ENCODE results near the gene ECE2. TPM values are rescaled to one million over a fixed set of nuclear protein-coding genes. Genes with fewer than 3 reads are reported as not detected.

The ECE2 gene
- total RNA-seq, 6 donors from 2014 or later = not detected

DNA sequence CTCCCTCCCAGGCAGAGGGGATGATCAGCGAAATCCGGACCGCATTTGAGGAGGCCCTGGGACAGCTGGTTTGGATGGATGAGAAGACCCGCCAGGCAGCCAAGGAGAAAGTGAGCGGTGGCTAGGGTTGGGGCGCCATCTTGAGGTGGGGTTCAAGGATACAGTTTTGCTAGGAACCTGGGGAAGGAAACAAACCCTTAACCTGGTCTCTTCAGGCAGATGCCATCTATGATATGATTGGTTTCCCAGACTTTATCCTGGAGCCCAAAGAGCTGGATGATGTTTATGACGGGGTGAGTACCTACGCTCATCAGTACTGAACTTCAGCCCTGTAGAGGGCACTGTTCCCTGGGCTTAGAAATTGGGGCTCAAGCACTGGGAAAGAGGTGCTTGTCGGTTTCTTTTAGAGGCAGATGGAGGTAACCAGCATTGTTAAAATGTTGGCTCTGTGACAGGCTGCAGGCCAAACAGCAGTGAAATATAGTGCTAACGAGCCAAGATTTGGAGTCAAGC lies 13.7 kb downstream of the ECE2 start:
- peak in 1 of 2 donors; percentile 59 for ATAC-seq (ENCODE audit: low FRiP score in 2 of 2)
- no peak overlapping the region for H3K4me3 ChIP-seq
- 16 to 20% methylated on average over 4 to 10 of the region's 10 CpGs for WGBS, 2 donors

DNA sequence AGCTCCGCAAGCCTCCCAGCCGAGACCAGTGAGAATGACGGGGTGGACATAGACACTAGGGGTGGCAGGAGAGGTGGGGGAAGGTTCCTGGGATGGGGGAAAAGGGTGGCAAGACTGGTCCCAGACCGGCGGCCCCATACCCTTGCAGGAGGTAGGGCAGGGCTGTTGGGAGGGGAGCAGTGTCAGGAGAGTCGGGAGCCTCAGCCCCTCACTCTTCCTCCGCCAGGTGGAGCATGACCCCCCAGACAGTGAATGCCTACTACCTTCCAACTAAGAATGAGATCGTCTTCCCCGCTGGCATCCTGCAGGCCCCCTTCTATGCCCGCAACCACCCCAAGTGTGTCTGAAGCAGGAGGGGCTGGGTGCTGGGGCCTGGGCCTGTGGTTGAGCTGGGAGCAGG lies 14.5 kb downstream of the ECE2 start:
- ATAC-seq (ENCODE audit: low FRiP score in 2 of 2) (no peak), DNase-seq (no peak)
- TF ChIP-seq POLR2A (IDR thresholded peaks at IDR 0.05) (no peak), POLR2AphosphoS5 (IDR thresholded peaks at IDR 0.05) (no peak), EP300 (IDR thresholded peaks at IDR 0.05) (no peak)
- TF ChIP-seq, protein P1, sequence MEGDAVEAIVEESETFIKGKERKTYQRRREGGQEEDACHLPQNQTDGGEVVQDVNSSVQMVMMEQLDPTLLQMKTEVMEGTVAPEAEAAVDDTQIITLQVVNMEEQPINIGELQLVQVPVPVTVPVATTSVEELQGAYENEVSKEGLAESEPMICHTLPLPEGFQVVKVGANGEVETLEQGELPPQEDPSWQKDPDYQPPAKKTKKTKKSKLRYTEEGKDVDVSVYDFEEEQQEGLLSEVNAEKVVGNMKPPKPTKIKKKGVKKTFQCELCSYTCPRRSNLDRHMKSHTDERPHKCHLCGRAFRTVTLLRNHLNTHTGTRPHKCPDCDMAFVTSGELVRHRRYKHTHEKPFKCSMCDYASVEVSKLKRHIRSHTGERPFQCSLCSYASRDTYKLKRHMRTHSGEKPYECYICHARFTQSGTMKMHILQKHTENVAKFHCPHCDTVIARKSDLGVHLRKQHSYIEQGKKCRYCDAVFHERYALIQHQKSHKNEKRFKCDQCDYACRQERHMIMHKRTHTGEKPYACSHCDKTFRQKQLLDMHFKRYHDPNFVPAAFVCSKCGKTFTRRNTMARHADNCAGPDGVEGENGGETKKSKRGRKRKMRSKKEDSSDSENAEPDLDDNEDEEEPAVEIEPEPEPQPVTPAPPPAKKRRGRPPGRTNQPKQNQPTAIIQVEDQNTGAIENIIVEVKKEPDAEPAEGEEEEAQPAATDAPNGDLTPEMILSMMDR (IDR thresholded peaks at IDR 0.05) = no peak
- H3K9me3 ChIP-seq = no peaks in the 10 kb centered on the region
- H3K27me3 ChIP-seq = no peaks in the 10 kb centered on the region
- H3K4me3 ChIP-seq = no peak overlapping the region
- H3K4me1 ChIP-seq = no peaks in the 10 kb centered on the region
- H3K36me3 ChIP-seq = no peaks in the 10 kb centered on the region
- 89 to 91% methylated on average over 8 to 10 of the region's 10 CpGs for WGBS, 2 donors
- H3K27ac ChIP-seq = no peak overlapping the region

More for the DNA sequence above, 13.7 kb downstream of the ECE2 start:
- DNase-seq = peak in 1 of 2 donors; percentile 30
- TF ChIP-seq POLR2A (IDR thresholded peaks at IDR 0.05) (no peak), POLR2AphosphoS5 (IDR thresholded peaks at IDR 0.05) (no peak)
- TF ChIP-seq, protein P1 (IDR thresholded peaks at IDR 0.05) = peak; percentile 26 to 50 (median 38)
- Histone ChIP-seq H3K9me3 (no peaks in the 10 kb centered on the region), H3K27ac (no peak overlapping the region), H3K4me1 (no peaks in the 10 kb centered on the region), H3K27me3 (no peaks in the 10 kb centered on the region), H3K36me3 (no peaks in the 10 kb centered on the region)

DNA sequence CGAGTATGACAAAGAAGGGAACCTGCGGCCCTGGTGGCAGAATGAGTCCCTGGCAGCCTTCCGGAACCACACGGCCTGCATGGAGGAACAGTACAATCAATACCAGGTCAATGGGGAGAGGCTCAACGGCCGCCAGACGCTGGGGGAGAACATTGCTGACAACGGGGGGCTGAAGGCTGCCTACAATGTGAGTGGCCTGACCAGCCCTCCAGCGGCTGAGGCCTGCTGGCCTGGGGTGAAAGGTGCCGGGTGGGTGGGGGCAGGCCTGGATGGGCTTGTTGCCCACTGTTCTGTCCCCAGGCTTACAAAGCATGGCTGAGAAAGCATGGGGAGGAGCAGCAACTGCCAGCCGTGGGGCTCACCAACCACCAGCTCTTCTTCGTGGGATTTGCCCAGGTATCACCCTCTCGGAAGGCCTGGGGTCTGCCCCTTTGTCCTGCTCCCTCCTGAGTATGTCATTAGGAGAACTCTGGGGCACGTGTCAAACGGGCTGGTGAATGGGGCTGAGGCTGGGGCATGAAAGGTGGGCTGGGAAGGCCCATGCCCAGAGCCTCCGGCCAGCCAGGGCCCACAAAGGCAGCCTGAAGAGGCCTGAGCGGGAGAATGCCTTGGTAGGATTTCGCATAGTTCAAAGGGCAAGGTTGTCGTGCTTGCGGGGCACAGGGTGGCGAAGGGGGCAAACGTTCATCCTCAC lies 15.4 kb downstream of the ECE2 start:
- H3K4me3 ChIP-seq = no peak overlapping the region
- no peak for TF ChIP-seq POLR2A (IDR thresholded peaks at IDR 0.05)
- no peak for TF ChIP-seq EP300 (IDR thresholded peaks at IDR 0.05)
- no peak for TF ChIP-seq POLR2AphosphoS5 (IDR thresholded peaks at IDR 0.05)
- TF ChIP-seq, protein P1 (IDR thresholded peaks at IDR 0.05) = no peak
- no peak for ATAC-seq (ENCODE audit: low FRiP score in 2 of 2)
- H3K36me3 ChIP-seq = no peaks in the 10 kb centered on the region
- H3K27ac ChIP-seq = no peak overlapping the region
- no peaks in the 10 kb centered on the region for H3K27me3 ChIP-seq
- H3K4me1 ChIP-seq = no peaks in the 10 kb centered on the region
- no peak for DNase-seq
- 89 to 90% methylated on average over 11 to 22 of the region's 22 CpGs for WGBS, 2 donors
- H3K9me3 ChIP-seq = no peaks in the 10 kb centered on the region

DNA sequence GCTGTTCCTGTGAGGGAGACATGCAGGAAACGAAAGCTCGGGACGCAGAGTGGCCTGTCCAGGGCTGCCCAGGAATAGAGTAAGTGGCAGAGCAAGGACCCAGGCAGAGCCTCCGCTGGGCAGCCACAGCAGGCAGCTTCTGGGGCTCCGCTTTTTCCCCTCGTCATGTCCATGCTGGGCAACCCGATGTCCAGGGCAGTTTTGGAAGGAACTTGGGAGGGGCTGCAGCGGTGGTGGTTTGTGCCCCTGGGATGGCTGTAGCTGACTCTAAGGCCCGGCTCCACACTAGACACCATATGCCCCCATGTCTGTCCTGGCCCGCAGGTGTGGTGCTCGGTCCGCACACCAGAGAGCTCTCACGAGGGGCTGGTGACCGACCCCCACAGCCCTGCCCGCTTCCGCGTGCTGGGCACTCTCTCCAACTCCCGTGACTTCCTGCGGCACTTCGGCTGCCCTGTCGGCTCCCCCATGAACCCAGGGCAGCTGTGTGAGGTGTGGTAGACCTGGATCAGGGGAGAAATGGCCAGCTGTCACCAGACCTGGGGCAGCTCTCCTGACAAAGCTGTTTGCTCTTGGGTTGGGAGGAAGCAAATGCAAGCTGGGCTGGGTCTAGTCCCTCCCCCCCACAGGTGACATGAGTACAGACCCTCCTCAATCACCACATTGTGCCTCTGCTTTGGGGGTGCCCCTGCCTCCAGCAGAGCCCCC lies 16.1 kb downstream of the ECE2 start:
- peak in 1 of 2 donors; percentile 12 for ATAC-seq (ENCODE audit: low FRiP score in 2 of 2)
- Histone ChIP-seq H3K27me3 (no peaks in the 10 kb centered on the region), H3K9me3 (no peaks in the 10 kb centered on the region), H3K36me3 (no peaks in the 10 kb centered on the region), H3K27ac (no peak overlapping the region), H3K4me1 (no peaks in the 10 kb centered on the region), H3K4me3 (no peak overlapping the region)
- 86 to 90% methylated on average over 11 to 21 of the region's 21 CpGs for WGBS, 2 donors
- no peak for TF ChIP-seq POLR2AphosphoS5 (IDR thresholded peaks at IDR 0.05)
- TF ChIP-seq, protein P1 (IDR thresholded peaks at IDR 0.05) = no peak
- DNase-seq = no peak

All from upper lobe of left lung (tissue), 6 donors.